Neural cell (in vitro differentiated cells): ENCODE data around the gene HDGFL3. TPM values are rescaled to one million over a fixed set of nuclear protein-coding genes. Genes with fewer than 3 reads are reported as not detected.

Source experiments
- H2AFZ ChIP-seq: fragments of 200-600, 300-800 bp; sonication (generic), shearing (Covaris generic); 2 replicates; pipeline ENCODE4 v1.6.0; 2014; ENCODE audit warnings: low read depth, mild to moderate bottlenecking, antibody characterized with exemption, low read length, moderate library complexity
- H3F3A ChIP-seq: fragments of 200-600 bp; shearing (Covaris generic); 2 replicates; pipeline ENCODE4 v1.6.1; 2016; ENCODE audit warnings: mild to moderate bottlenecking, moderate library complexity, mixed read lengths, antibody characterized with exemption, low read length; ENCODE audit not compliant: insufficient read depth, poor library complexity, severe bottlenecking
- H3K27ac ChIP-seq: fragments of 200-600, 300-800 bp; sonication (generic), shearing (Covaris generic); 2 replicates; pipeline ENCODE4 v1.5.1; 2014; ENCODE audit warnings: mild to moderate bottlenecking, low read length, moderate library complexity
- H3K27me3 ChIP-seq: fragments of 300-800, 200-600 bp; sonication (generic), shearing (Covaris generic); 2 replicates; pipeline ENCODE4 v1.6.0; 2014; ENCODE audit warnings: mild to moderate bottlenecking, low read depth, low read length, moderate library complexity; ENCODE audit not compliant: insufficient read depth
- H3K36me3 ChIP-seq: fragments of 300-800, 200-600 bp; sonication (generic), shearing (Covaris generic); 2 replicates; pipeline ENCODE4 v1.5.1; 2014; ENCODE audit warnings: mild to moderate bottlenecking, antibody characterized with exemption, low read length, moderate library complexity; ENCODE audit not compliant: insufficient read depth
- H3K4me2 ChIP-seq: fragments of 300-800, 200-600 bp; sonication (generic), shearing (Covaris generic); 2 replicates; pipeline ENCODE4 v1.6.0; 2014; ENCODE audit warnings: mild to moderate bottlenecking, low read length
- H3K4me3 ChIP-seq: fragments of 300-800, 200-600 bp; sonication (generic), shearing (Covaris generic); 2 replicates; pipeline ENCODE4 v1.5.1; 2014; ENCODE audit warnings: mild to moderate bottlenecking, low read length, moderate library complexity
- H3K79me2 ChIP-seq: fragments of 200-600 bp; shearing (Covaris generic); replicated peaks from 2 replicates; pipeline ENCODE4 v1.6.0; 2014; ENCODE audit warnings: mild to moderate bottlenecking, low read length, moderate library complexity; ENCODE audit not compliant: insufficient read depth
- H3K9ac ChIP-seq: fragments of 300-800, 200-600 bp; sonication (generic), shearing (Covaris generic); 2 replicates; pipeline ENCODE4 v1.6.1; 2016; ENCODE audit warnings: mild to moderate bottlenecking, low read length, mixed read lengths
- H3K9me2 ChIP-seq: fragments of 200-600 bp; shearing (Covaris generic); 2 replicates; pipeline ENCODE4 v1.6.1; 2016; ENCODE audit warnings: mild to moderate bottlenecking, low read length, mixed read lengths; ENCODE audit not compliant: insufficient read depth
- H3K9me3 ChIP-seq: fragments of 200-600, 300-800 bp; sonication (generic), shearing (Covaris generic); 2 replicates; pipeline ENCODE4 v1.6.1; 2016; ENCODE audit warnings: mild to moderate bottlenecking, mixed run types, low read length, moderate library complexity, mixed read lengths
- H4K20me1 ChIP-seq: fragments of 200-600 bp; shearing (Covaris generic); 2 replicates; pipeline ENCODE4 v1.6.1; 2016; ENCODE audit warnings: mild to moderate bottlenecking, mixed run types; ENCODE audit not compliant: insufficient read depth
- CTCF ChIP-seq: fragments of 450-650 bp; IDR thresholded peaks from 2 replicates; pipeline ENCODE4 v1.5.1; 2014; ENCODE audit warnings: antibody characterized with exemption, mild to moderate bottlenecking, moderate library complexity; ENCODE audit not compliant: poor library complexity, severe bottlenecking
- EP300 ChIP-seq: fragments of 450-650 bp; conservative IDR thresholded peaks from 2 replicates; pipeline ENCODE4 v1.6.1; 2014; ENCODE audit warnings: antibody characterized with exemption, mild to moderate bottlenecking, moderate library complexity; ENCODE audit not compliant: poor library complexity, severe bottlenecking
- EZH2 ChIP-seq: fragments of 200-600, 300-800 bp; shearing (Covaris generic), sonication (generic); IDR thresholded peaks from 2 replicates; pipeline ENCODE4 v1.6.1; 2014; ENCODE audit warnings: antibody characterized with exemption, low read length, borderline replicate concordance, mild to moderate bottlenecking; ENCODE audit not compliant: insufficient read depth, poor library complexity, severe bottlenecking
- MXI1 ChIP-seq: fragments of 450-650 bp; conservative IDR thresholded peaks from 2 replicates; pipeline ENCODE4 v1.6.1; 2014; ENCODE audit warnings: antibody characterized with exemption, mild to moderate bottlenecking; ENCODE audit not compliant: poor library complexity, severe bottlenecking
- POLR2AphosphoS5 ChIP-seq: IDR thresholded peaks from 2 replicates; pipeline ENCODE4 v1.6.1; 2012
- RAD21 ChIP-seq: fragments of 450-650 bp; conservative IDR thresholded peaks from 2 replicates; pipeline ENCODE4 v1.6.1; 2014; ENCODE audit warnings: antibody characterized with exemption, mild to moderate bottlenecking, moderate library complexity
- REST ChIP-seq: IDR thresholded peaks from 2 replicates; pipeline ENCODE4 v1.6.1; 2012; ENCODE audit warnings: borderline replicate concordance
- SMC3 ChIP-seq: fragments of 450-650 bp; conservative IDR thresholded peaks from 2 replicates; pipeline ENCODE4 v1.6.1; 2014; ENCODE audit warnings: antibody characterized with exemption, mild to moderate bottlenecking, moderate library complexity; ENCODE audit not compliant: poor library complexity
- TAF1 ChIP-seq: IDR thresholded peaks from 2 replicates; pipeline ENCODE4 v1.6.1; 2012; ENCODE audit warnings: low read depth
- polyA plus RNA-seq: library from polyadenylated mRNA; depleted of rRNA; stranded (reverse); fragments of >200 nt; gene quantifications from 2 replicates; pipeline ENCODE4 v1.2.3, GENCODE V29; 2014

Gene HDGFL3
- polyA plus RNA-seq, 1 donor from 2014 or later = 339 TPM

GRCh38 chr15:83112233-83112955 lies 95.2 kb downstream of the HDGFL3 start:
- Histone ChIP-seq H3K9me2 (no peaks in the 10 kb centered on the region), H3F3A (no peaks in the 10 kb centered on the region), H3K27ac (no peak overlapping the region), H4K20me1 (no peaks in the 10 kb centered on the region), H3K9me3 (no peaks in the 10 kb centered on the region), H3K4me2 (no peak overlapping the region), H2AFZ (no peak overlapping the region), H3K36me3 (peaks cover 5% of the 10 kb centered on the region), H3K9ac (no peak overlapping the region), H3K4me3 (no peak overlapping the region), H3K79me2 (no peaks in the 10 kb centered on the region), H3K27me3 (peaks cover 17% of the 10 kb centered on the region)
- TF ChIP-seq POLR2AphosphoS5 (peak; percentile 29), RAD21 (no peak)

- Histone ChIP-seq H2AFZ (no peak overlapping the region), H3K9me3 (no peaks in the 10 kb centered on the region), H3K4me3 (no peak overlapping the region), H3K36me3 (peaks cover 5% of the 10 kb centered on the region), H4K20me1 (no peaks in the 10 kb centered on the region), H3K79me2 (no peaks in the 10 kb centered on the region), H3K9me2 (no peaks in the 10 kb centered on the region), H3F3A (no peaks in the 10 kb centered on the region), H3K9ac (no peak overlapping the region), H3K4me2 (no peak overlapping the region), H3K27ac (no peak overlapping the region), H3K27me3 (peaks cover 25% of the 10 kb centered on the region)
- TF ChIP-seq RAD21 = no peak
- no peak for TF ChIP-seq MXI1
- no peak for TF ChIP-seq EZH2
- no peak for TF ChIP-seq POLR2AphosphoS5
- no peak for TF ChIP-seq TAF1
- no peak for TF ChIP-seq SMC3
- TF ChIP-seq EP300 = no peak
- no peak for TF ChIP-seq CTCF
- TF ChIP-seq REST = no peak
Measured at GRCh38 chr15:83111149-83111548, 96.5 kb downstream of the HDGFL3 start.

GRCh38 chr15:83110381-83110780 lies 97.2 kb downstream of the HDGFL3 start:
- H3K27me3 ChIP-seq = peaks cover 25% of the 10 kb centered on the region
- TF ChIP-seq MXI1 = no peak
- no peak for TF ChIP-seq POLR2AphosphoS5
- TF ChIP-seq TAF1 = no peak
- no peak for TF ChIP-seq CTCF
- no peak for TF ChIP-seq EP300
- no peak for TF ChIP-seq EZH2
- TF ChIP-seq REST = no peak
- no peak for TF ChIP-seq SMC3
- no peak for TF ChIP-seq RAD21
- no peaks in the 10 kb centered on the region for H3F3A ChIP-seq
- no peak overlapping the region for H3K27ac ChIP-seq
- H3K9ac ChIP-seq = no peak overlapping the region
- H3K79me2 ChIP-seq = no peaks in the 10 kb centered on the region
- H3K9me3 ChIP-seq = no peaks in the 10 kb centered on the region
- no peaks in the 10 kb centered on the region for H3K9me2 ChIP-seq
- no peaks in the 10 kb centered on the region for H4K20me1 ChIP-seq
- no peak overlapping the region for H2AFZ ChIP-seq
- H3K4me2 ChIP-seq = no peak overlapping the region
- no peak overlapping the region for H3K4me3 ChIP-seq
- peaks cover 5% of the 10 kb centered on the region for H3K36me3 ChIP-seq
